Right lung (tissue), 5 donors: ENCODE measurements around the gene CNKSR3. TPM values are rescaled to one million over a fixed set of nuclear protein-coding genes. Genes with fewer than 3 reads are reported as not detected.

ENCODE experiments used
- DNase-seq, 2 donors: peaks; one replicate each; pipeline ENCODE4 v3.0.0-alpha.2; 2013
- polyA plus RNA-seq, 5 donors: library from polyadenylated mRNA; unstranded; fragments of 120-200 nt; gene quantifications; one replicate each; pipeline versions ENCODE4 v1.2.1 to v1.2.3, GENCODE V29; 2013; ENCODE audit warnings: inconsistent platforms in 1 of 5, low replicate concordance in 1 of 5; ENCODE audit not compliant: insufficient read length in 5 of 5, insufficient read depth in 1 of 5

The CNKSR3 gene
- polyA plus RNA-seq, 5 donors, result 24.3 to 33.2 (median 29.3) TPM

GRCh38 chr6:154504102-154504501, 6.4 kb downstream of the CNKSR3 start:
- no peak for DNase-seq

GRCh38 chr6:154503658-154504057, 6.8 kb downstream of the CNKSR3 start:
- DNase-seq, result no peak

GRCh38 chr6:154502553-154502952, 7.9 kb downstream of the CNKSR3 start:
- no peak for DNase-seq

- no peak for DNase-seq
Measured at GRCh38 chr6:154501578-154501868, 9.0 kb downstream of the CNKSR3 start.

- no peak for DNase-seq
Measured at GRCh38 chr6:154500769-154501577, 9.5 kb downstream of the CNKSR3 start.

GRCh38 chr6:154499855-154500589, 10.5 kb downstream of the CNKSR3 start:
- DNase-seq, result no peak

- no peak for DNase-seq
Measured at GRCh38 chr6:154498340-154498934, 12.0 kb downstream of the CNKSR3 start.

- no peak for DNase-seq
Measured at GRCh38 chr6:154496793-154497517, 13.5 kb downstream of the CNKSR3 start.

- no peak for DNase-seq
Measured at GRCh38 chr6:154496186-154496585, 14.3 kb downstream of the CNKSR3 start.

GRCh38 chr6:154494592-154495311, 15.7 kb downstream of the CNKSR3 start:
- DNase-seq, result no peak

GRCh38 chr6:154491567-154492470, 18.7 kb downstream of the CNKSR3 start:
- DNase-seq, result no peak

GRCh38 chr6:154489822-154490221, 20.7 kb downstream of the CNKSR3 start:
- no peak for DNase-seq

GRCh38 chr6:154488802-154489437, 21.6 kb downstream of the CNKSR3 start:
- no peak for DNase-seq

- DNase-seq, result no peak
Measured at GRCh38 chr6:154488248-154488593, 22.3 kb downstream of the CNKSR3 start.

GRCh38 chr6:154487367-154488247, 22.9 kb downstream of the CNKSR3 start:
- DNase-seq, result no peak

GRCh38 chr6:154485815-154486214, 24.7 kb downstream of the CNKSR3 start:
- no peak for DNase-seq

GRCh38 chr6:154484942-154485341, 25.5 kb downstream of the CNKSR3 start:
- no peak for DNase-seq

GRCh38 chr6:154482858-154483257, 27.6 kb downstream of the CNKSR3 start:
- peak in 1 of 2 donors; percentile 27 for DNase-seq

GRCh38 chr6:154481521-154482013, 28.9 kb downstream of the CNKSR3 start:
- no peak for DNase-seq
